ENCODE data around the gene NADSYN1. TPM values are rescaled to one million over a fixed set of nuclear protein-coding genes. Genes with fewer than 3 reads are reported as not detected.

Gene NADSYN1
- total and polyA plus RNA-seq, 2 donors from 2014 or later = 34.9 to 72.9 TPM

DNA sequence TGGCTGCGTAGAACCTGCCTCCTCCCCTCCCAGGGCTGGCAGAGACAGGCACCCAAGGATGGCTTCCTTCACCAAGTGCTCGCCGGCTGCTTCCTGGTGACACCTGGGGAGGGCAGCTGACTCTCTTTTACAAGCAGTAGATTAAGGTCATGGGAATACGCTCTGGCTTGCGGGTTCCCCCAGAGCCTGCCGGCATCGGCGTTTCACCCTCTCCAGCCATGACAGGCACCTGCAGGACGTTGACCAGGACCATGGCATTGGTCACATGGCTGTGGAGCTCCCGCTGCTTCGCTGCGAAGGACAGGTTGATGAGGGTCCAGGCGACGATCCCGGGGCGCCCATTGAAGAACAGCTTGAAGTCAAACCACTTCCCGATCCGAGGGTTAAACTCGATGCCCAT, 14.4 kb upstream of the NADSYN1 start:
- FAIRE-seq (no peak), DNase-seq (no peak)
- no peak overlapping the region for H3K9ac ChIP-seq (ENCODE audit: low read length in 3 of 3)
- intact Hi-C loops (cut with DNase I) = no loop called here
- H3K4me3 ChIP-seq (ENCODE audit: low read length in 3 of 3) = no peak overlapping the region
- no peaks in the 10 kb centered on the region for H3K4me1 ChIP-seq (ENCODE audit: control insufficient read depth in 2 of 3, insufficient read depth in 2 of 3, low read depth in 1 of 3, low read length in 3 of 3)
- H3K36me3 ChIP-seq (ENCODE audit: control insufficient read depth in 2 of 3, insufficient read depth in 3 of 3, low read length in 3 of 3) = peaks cover 0 to 12% (median 4%) of the 10 kb centered on the region in 3 donors
- H3K27ac ChIP-seq (ENCODE audit: low read depth in 2 of 2, low read length in 2 of 2) = no peak overlapping the region
- no peak for TF ChIP-seq CTCF (IDR thresholded peaks at IDR 0.05; ENCODE audit: borderline replicate concordance, extremely low read depth, insufficient read depth)
- H3K9me3 ChIP-seq (ENCODE audit: control insufficient read depth in 2 of 3, insufficient read depth in 1 of 3, low read length in 3 of 3) = no peaks in the 10 kb centered on the region
- no peaks in the 10 kb centered on the region for H3K27me3 ChIP-seq (ENCODE audit: control insufficient read depth, insufficient read depth, low read length)

- Histone ChIP-seq H3K27ac (ENCODE audit: low read depth in 2 of 2, low read length in 2 of 2) (no peak overlapping the region), H3K36me3 (ENCODE audit: control insufficient read depth in 2 of 3, insufficient read depth in 3 of 3, low read length in 3 of 3) (peaks cover 0 to 12% (median 4%) of the 10 kb centered on the region in 3 donors), H3K4me3 (ENCODE audit: low read length in 3 of 3) (no peak overlapping the region), H3K9ac (ENCODE audit: low read length in 3 of 3) (no peak overlapping the region), H3K9me3 (ENCODE audit: control insufficient read depth in 2 of 3, insufficient read depth in 1 of 3, low read length in 3 of 3) (no peaks in the 10 kb centered on the region), H3K4me1 (ENCODE audit: control insufficient read depth in 2 of 3, insufficient read depth in 2 of 3, low read depth in 1 of 3, low read length in 3 of 3) (no peaks in the 10 kb centered on the region), H3K27me3 (ENCODE audit: control insufficient read depth, insufficient read depth, low read length) (no peaks in the 10 kb centered on the region)
- TF ChIP-seq CTCF (IDR thresholded peaks at IDR 0.05; ENCODE audit: borderline replicate concordance, extremely low read depth, insufficient read depth) = no peak
- intact Hi-C loops (cut with DNase I) = no loop called here
- DNase-seq = peak in 1 of 5 donors; percentile 27
- FAIRE-seq = no peak
These were observed 12.8 kb upstream of the NADSYN1 start for GRCh38 chr11:71440021-71440755.

DNA sequence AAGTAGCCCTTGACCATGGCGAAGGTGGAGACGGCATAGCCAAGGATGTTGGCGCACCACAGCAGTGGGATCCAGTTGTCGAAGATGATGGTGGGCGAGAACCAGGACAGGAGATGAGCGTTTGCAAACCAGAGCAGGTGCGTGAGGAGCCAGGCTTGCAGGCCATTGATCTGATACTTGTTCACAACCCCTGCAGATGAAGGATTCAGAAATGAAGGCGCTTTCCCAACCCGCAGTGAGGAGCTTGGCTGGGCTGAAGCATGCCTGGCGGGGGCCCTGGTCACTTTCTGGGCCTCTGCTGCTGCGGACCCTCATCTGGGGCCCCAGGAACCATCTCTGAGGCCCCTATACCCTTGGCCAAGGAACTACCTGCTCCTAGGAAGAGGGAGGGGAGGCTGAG, 11.8 kb upstream of the NADSYN1 start:
- H3K4me3 ChIP-seq (ENCODE audit: low read length in 3 of 3) = no peak overlapping the region
- intact Hi-C loops (cut with DNase I) = no loop called here
- H3K36me3 ChIP-seq (ENCODE audit: control insufficient read depth in 2 of 3, insufficient read depth in 3 of 3, low read length in 3 of 3) = peaks cover 0 to 12% (median 4%) of the 10 kb centered on the region in 3 donors
- no peak overlapping the region for H3K9ac ChIP-seq (ENCODE audit: low read length in 3 of 3)
- no peak overlapping the region for H3K27ac ChIP-seq (ENCODE audit: low read depth in 2 of 2, low read length in 2 of 2)
- H3K4me1 ChIP-seq (ENCODE audit: control insufficient read depth in 2 of 3, insufficient read depth in 2 of 3, low read depth in 1 of 3, low read length in 3 of 3) = no peaks in the 10 kb centered on the region
- FAIRE-seq (no peak), DNase-seq (no peak)
- H3K27me3 ChIP-seq (ENCODE audit: control insufficient read depth, insufficient read depth, low read length) = no peaks in the 10 kb centered on the region
- no peak for TF ChIP-seq CTCF (IDR thresholded peaks at IDR 0.05; ENCODE audit: borderline replicate concordance, extremely low read depth, insufficient read depth)
- H3K9me3 ChIP-seq (ENCODE audit: control insufficient read depth in 2 of 3, insufficient read depth in 1 of 3, low read length in 3 of 3) = no peaks in the 10 kb centered on the region
